ENCODE data around the gene TENM4.

The TENM4 gene

GRCh38 chr11:78783846-78784245, 657.0 kb downstream of the TENM4 start:
- H3K4me3 ChIP-seq (ENCODE audit: low read depth, low read length), result no peak overlapping the region

- H3K4me3 ChIP-seq (ENCODE audit: low read depth, low read length), result no peak overlapping the region
Measured at GRCh38 chr11:78783301-78783700, 657.5 kb downstream of the TENM4 start.

- H3K4me3 ChIP-seq (ENCODE audit: low read depth, low read length), result no peak overlapping the region
Measured at GRCh38 chr11:78782725-78783124, 658.1 kb downstream of the TENM4 start.

GRCh38 chr11:78780889-78781288, 659.9 kb downstream of the TENM4 start:
- H3K4me3 ChIP-seq (ENCODE audit: low read depth, low read length), result no peak overlapping the region

GRCh38 chr11:78773492-78773891, 667.3 kb downstream of the TENM4 start:
- no peak overlapping the region for H3K4me3 ChIP-seq (ENCODE audit: low read depth, low read length)

- H3K4me3 ChIP-seq (ENCODE audit: low read depth, low read length), result no peak overlapping the region
Measured at GRCh38 chr11:78773077-78773476, 667.8 kb downstream of the TENM4 start.

- no peak overlapping the region for H3K4me3 ChIP-seq (ENCODE audit: low read depth, low read length)
Measured at GRCh38 chr11:78772186-78772585, 668.6 kb downstream of the TENM4 start.

- no peak overlapping the region for H3K4me3 ChIP-seq (ENCODE audit: low read depth, low read length)
Measured at GRCh38 chr11:78770931-78771330, 669.9 kb downstream of the TENM4 start.

GRCh38 chr11:78768971-78769370, 671.9 kb downstream of the TENM4 start:
- H3K4me3 ChIP-seq (ENCODE audit: low read depth, low read length), result no peak overlapping the region

- H3K4me3 ChIP-seq (ENCODE audit: low read depth, low read length), result no peak overlapping the region
Measured at GRCh38 chr11:78768345-78768744, 672.5 kb downstream of the TENM4 start.

GRCh38 chr11:78767027-78767932, 673.5 kb downstream of the TENM4 start:
- no peak overlapping the region for H3K4me3 ChIP-seq (ENCODE audit: low read depth, low read length)

- H3K4me3 ChIP-seq (ENCODE audit: low read depth, low read length), result no peak overlapping the region
Measured at GRCh38 chr11:78764946-78765345, 675.9 kb downstream of the TENM4 start.

- H3K4me3 ChIP-seq (ENCODE audit: low read depth, low read length), result no peak overlapping the region
Measured at GRCh38 chr11:78763664-78764063, 677.2 kb downstream of the TENM4 start.

- no peak overlapping the region for H3K4me3 ChIP-seq (ENCODE audit: low read depth, low read length)
Measured at GRCh38 chr11:78762105-78762504, 678.7 kb downstream of the TENM4 start.

- no peak overlapping the region for H3K4me3 ChIP-seq (ENCODE audit: low read depth, low read length)
Measured at GRCh38 chr11:78759071-78759470, 681.8 kb downstream of the TENM4 start.

- H3K4me3 ChIP-seq (ENCODE audit: low read depth, low read length), result no peak overlapping the region
Measured at GRCh38 chr11:78753297-78753696, 687.5 kb downstream of the TENM4 start.

- no peak overlapping the region for H3K4me3 ChIP-seq (ENCODE audit: low read depth, low read length)
Measured at GRCh38 chr11:78752494-78752893, 688.3 kb downstream of the TENM4 start.

GRCh38 chr11:78748918-78749690, 691.7 kb downstream of the TENM4 start:
- H3K4me3 ChIP-seq (ENCODE audit: low read depth, low read length), result no peak overlapping the region

- no peak overlapping the region for H3K4me3 ChIP-seq (ENCODE audit: low read depth, low read length)
Measured at GRCh38 chr11:78744949-78745348, 695.9 kb downstream of the TENM4 start.

GRCh38 chr11:78744202-78744601, 696.6 kb downstream of the TENM4 start:
- H3K4me3 ChIP-seq (ENCODE audit: low read depth, low read length), result no peak overlapping the region

- H3K4me3 ChIP-seq (ENCODE audit: low read depth, low read length), result no peak overlapping the region
Measured at GRCh38 chr11:78742430-78742829, 698.4 kb downstream of the TENM4 start.

- no peak overlapping the region for H3K4me3 ChIP-seq (ENCODE audit: low read depth, low read length)
Measured at GRCh38 chr11:78741741-78742140, 699.1 kb downstream of the TENM4 start.
